Subcutaneous abdominal adipose tissue (tissue), 5 donors: ENCODE data around the gene EVI5.
"Not testable (repeated sequence)": the region's sequence is repeated elsewhere in the genome, so short reads cannot be mapped to it uniquely, and the experiment has no call there.

Experiments used
- H3K27ac ChIP-seq: one replicate; pipeline ENCODE4 v1.7.0; 2013; ENCODE audit warnings: low read depth, mild to moderate bottlenecking, inconsistent platforms, low read length, moderate library complexity
- H3K27me3 ChIP-seq, 5 donors: one replicate each; pipeline ENCODE4 v1.7.0; 2013; ENCODE audit warnings: low read length in 5 of 5, inconsistent platforms in 1 of 5; ENCODE audit not compliant: control insufficient read depth in 5 of 5, insufficient read depth in 4 of 5
- H3K36me3 ChIP-seq, 5 donors: one replicate each; pipeline ENCODE4 v1.7.0; 2013; ENCODE audit warnings: low read length in 5 of 5; ENCODE audit not compliant: control insufficient read depth in 5 of 5, insufficient read depth in 5 of 5
- H3K4me1 ChIP-seq, 5 donors: one replicate each; pipeline ENCODE4 v1.7.0; 2013; ENCODE audit warnings: low read length in 5 of 5, mild to moderate bottlenecking in 3 of 5, moderate library complexity in 1 of 5; ENCODE audit not compliant: control insufficient read depth in 5 of 5, insufficient read depth in 5 of 5
- H3K4me3 ChIP-seq, 5 donors: one replicate each; pipeline ENCODE4 v1.7.0; 2013; ENCODE audit warnings: low read length in 5 of 5, low read depth in 1 of 5
- H3K9ac ChIP-seq, 5 donors: one replicate each; pipeline ENCODE4 v1.7.0; 2013; ENCODE audit warnings: low read length in 5 of 5, mild to moderate bottlenecking in 4 of 5, moderate library complexity in 3 of 5
- H3K9me3 ChIP-seq, 5 donors: one replicate each; pipeline ENCODE4 v1.7.0; 2013; ENCODE audit warnings: low read length in 5 of 5; ENCODE audit not compliant: control insufficient read depth in 5 of 5
- donor health status: healthy.
- donor health status: healthy.
- donor health status: healthy.
- donor health status: healthy.
- donor health status: healthy.

The EVI5 gene

DNA sequence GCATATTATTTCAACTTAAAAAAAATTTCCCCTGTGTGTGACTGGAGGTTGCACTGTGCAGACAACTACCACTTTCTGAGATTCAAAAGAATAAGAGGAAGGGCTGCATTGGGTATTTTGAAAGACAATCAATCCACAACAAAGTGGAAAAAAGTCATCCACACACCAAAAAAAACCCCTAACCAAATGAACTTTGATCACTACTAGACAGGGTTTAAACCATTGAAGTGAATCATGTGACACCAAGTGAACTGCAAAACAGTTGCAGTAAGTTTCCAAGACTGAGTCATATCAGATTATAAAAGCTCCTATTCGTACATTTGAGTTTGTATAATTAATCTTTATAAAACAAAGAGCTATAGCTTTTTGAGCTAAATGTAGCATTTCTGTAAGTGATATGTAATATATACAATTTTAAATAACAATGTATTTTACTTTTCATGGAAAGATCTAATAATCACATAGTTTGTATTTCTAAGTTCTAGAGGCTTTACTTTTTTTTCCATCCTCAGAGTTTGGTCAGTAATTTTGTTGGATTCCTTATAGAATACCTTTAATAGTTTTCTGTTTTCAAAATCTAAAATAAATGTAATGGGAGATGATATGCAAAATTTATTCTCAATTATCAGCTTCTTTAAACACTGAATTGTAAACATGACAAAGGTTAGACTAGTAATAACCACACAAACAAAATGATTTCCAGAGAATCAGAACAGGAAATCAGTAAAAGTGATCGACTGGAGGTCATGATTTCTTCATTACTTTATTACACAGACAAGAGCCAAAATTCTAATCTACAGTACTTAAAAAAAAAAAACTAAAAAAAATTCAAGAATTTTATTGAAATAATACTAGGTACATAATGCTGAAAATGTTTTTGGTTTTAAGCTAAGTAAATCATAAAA, 247.7 kb downstream of the EVI5 start:
- no peaks in the 10 kb centered on the region for H3K9me3 ChIP-seq
- H3K27ac ChIP-seq, result no peak overlapping the region
- H3K4me1 ChIP-seq, result peaks cover 0 to 3% (median 2%) of the 10 kb centered on the region in 5 donors
- no peak overlapping the region for H3K4me3 ChIP-seq
- peaks cover 0 to under 1% (median 0%) of the 10 kb centered on the region in 5 donors for H3K36me3 ChIP-seq
- H3K9ac ChIP-seq, result no peak overlapping the region
- H3K27me3 ChIP-seq, result no peaks in the 10 kb centered on the region

DNA sequence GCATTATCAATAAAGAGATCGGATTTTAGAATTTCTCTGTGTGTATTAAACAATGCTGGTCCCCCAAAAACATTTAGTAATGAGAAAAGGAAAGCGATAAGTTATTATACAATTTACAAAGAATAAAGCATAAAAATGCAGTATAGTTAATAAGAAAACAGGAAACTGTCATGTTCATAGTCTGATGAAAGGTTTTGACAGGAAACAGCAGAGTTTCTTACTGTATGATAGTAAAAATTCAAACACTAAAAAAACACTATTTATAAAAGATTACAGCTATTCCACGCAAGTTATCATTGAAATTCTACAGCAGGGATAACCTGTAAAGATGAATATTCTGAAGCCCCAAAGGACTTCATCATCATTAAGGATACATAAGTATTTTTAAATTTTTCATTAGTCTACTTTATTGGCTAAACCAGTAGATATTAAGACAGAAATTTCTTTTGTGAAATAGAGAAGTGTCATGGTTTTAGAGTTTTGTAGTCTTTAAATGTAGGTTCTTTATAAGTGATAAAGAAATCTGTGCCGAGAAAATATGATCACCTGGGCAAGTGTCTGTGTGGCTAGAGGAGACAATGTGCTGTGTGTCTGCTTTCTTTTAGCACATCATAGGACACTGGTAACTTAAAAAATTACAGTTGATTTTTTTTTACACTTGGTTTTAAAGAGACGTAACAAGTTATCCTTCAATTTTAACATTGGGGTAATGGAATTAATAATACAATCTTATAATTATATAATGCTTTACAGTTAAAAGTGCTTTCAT, 248.5 kb downstream of the EVI5 start:
- Histone ChIP-seq H3K36me3 (no peaks in the 10 kb centered on the region), H3K27ac (no peak overlapping the region), H3K27me3 (no peaks in the 10 kb centered on the region), H3K9ac (no peak overlapping the region), H3K9me3 (no peaks in the 10 kb centered on the region), H3K4me3 (no peak overlapping the region), H3K4me1 (peaks cover 0 to 3% (median 2%) of the 10 kb centered on the region in 5 donors)

DNA sequence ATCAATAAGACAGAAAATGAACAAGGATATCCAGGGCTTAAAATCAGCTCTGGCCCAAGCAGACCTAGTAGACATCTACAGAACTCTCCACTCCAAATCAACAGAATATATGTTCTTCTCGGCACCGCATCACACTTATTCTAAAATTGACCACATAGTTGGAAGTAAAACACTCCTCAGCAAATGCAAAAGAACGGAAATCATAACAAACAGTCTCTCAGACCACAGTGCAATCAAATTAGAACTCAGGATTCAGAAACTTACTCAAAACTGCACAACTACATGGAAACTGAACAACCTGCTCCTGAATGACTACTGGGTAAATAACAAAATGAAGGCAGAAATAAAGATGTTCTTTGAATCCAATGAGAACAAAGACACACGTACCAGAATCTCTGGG, 252.5 kb downstream of the EVI5 start:
- not testable (repeated sequence) for H3K9ac ChIP-seq, H3K27me3 ChIP-seq, H3K4me1 ChIP-seq, H3K4me3 ChIP-seq, H3K9me3 ChIP-seq, H3K27ac ChIP-seq, H3K36me3 ChIP-seq

DNA sequence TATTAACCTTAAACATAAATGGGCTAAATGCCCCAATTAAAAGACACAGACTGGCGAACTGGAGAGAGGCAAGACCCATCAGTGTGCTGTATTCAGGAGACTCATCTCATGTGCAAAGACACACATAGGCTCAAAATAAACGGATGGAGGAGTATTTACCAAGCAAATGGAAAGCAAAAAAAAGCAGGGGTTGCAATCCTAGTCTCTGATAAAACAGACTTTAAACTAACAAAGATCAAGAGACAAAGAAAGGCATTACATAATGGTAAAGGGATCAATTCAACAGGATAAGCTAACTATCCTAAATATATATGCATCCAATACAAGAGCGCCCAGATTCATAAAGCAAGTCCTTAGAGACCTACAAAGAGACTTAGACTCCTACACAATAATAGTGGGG, 253.0 kb downstream of the EVI5 start:
- H3K9me3 ChIP-seq, H3K27me3 ChIP-seq, H3K27ac ChIP-seq, H3K36me3 ChIP-seq, H3K4me1 ChIP-seq, H3K4me3 ChIP-seq, H3K9ac ChIP-seq: not testable (repeated sequence)

DNA sequence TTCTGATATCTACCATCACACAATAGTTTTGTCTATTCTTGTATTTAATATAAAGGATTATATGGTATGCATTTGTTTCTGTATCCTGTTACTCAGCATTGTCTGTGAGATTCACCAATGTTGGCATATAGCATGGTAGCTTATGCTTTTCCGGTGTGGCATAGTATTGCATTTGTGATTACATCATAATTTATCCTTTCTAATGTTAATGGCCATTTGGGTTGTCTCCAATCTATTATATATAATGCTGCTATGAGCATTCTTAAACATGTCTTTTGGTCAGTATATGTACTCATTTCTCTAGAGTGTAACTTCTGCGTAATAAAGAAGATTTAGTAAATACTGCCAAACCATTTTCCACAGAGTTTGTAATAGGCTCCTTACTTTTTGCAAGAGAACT, 257.2 kb downstream of the EVI5 start:
- H3K4me3 ChIP-seq, result no peak overlapping the region
- H3K9me3 ChIP-seq, result no peaks in the 10 kb centered on the region
- no peaks in the 10 kb centered on the region for H3K27me3 ChIP-seq
- no peak overlapping the region for H3K9ac ChIP-seq
- no peak overlapping the region for H3K27ac ChIP-seq
- peaks cover 0 to 6% (median 3%) of the 10 kb centered on the region in 5 donors for H3K36me3 ChIP-seq
- no peaks in the 10 kb centered on the region for H3K4me1 ChIP-seq

DNA sequence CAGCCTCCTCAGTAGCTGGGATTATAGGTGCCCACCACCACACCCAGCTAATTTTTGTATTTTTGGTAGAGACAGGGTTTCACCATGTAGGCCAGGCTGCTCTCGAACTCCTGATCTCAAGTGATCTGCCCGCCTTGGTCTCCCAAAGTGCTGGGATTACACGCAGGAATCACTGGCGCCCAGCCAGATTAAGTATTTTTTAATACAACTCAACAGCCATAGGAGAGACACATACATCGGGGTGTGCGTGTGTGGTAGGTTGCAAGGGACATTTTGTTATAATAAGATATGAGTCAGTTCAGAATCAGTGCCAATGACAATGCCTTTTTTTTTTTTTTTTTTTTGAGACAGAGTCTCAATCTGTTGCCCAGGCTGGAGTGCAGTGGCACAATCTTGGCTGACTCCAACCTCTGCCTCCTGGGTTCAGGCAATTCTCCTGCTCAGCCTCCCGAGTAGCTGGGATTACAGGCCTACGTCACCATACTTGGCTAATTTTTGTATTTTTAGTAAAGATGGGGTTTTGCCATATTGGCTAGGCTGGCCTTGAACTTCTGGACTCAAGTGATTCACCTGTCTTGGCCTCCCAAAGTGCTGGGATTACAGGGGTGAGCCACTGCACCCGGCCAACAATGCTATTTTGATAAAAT, 259.8 kb downstream of the EVI5 start:
- H3K36me3 ChIP-seq, H3K4me3 ChIP-seq, H3K9ac ChIP-seq, H3K27ac ChIP-seq, H3K4me1 ChIP-seq, H3K27me3 ChIP-seq, H3K9me3 ChIP-seq: not testable (repeated sequence)

DNA sequence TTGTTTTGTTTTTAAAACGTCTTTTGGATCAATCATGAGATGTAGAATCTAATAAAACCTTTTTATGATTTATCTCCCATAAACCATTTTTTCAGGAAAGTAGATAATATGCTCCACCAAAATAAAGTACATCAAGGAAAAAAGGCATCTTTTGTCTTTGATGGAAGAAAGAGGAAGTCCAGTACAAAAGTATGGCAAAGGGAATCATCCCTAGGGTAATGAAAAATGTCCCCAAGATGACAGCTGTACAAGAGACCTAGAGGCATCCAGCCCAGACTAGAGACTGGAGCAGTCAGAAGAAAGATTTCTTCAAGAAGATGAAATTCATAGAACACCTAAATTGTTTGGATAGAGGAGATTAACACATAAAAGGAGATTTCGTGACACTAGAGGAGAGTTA, 265.9 kb downstream of the EVI5 start:
- Histone ChIP-seq H3K9ac (no peak overlapping the region), H3K4me3 (no peak overlapping the region), H3K27me3 (no peaks in the 10 kb centered on the region), H3K4me1 (no peaks in the 10 kb centered on the region), H3K9me3 (no peaks in the 10 kb centered on the region), H3K36me3 (peaks cover 0 to 5% (median 2%) of the 10 kb centered on the region in 5 donors), H3K27ac (no peak overlapping the region)

DNA sequence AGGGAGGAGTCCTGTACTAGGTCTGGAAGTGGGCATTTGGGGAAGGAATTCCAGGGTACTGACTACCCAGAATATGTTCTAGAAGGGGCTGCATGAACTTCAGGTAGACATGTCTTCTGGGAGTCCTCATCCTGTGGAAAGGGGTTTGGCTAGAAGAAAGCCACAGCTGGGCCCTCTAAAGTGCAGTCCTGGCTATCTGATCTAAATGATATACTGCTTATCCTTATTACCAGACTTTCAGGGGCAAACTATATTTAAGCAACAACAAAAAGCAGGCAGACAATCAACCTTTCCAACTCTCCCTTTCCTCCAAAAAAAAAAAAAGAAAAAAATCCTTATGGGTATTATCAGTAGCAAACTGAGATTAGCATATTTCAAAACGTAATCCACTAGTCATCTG, 268.3 kb downstream of the EVI5 start:
- H3K4me1 ChIP-seq, result no peaks in the 10 kb centered on the region
- no peaks in the 10 kb centered on the region for H3K27me3 ChIP-seq
- no peak overlapping the region for H3K9ac ChIP-seq
- H3K4me3 ChIP-seq, result no peak overlapping the region
- H3K9me3 ChIP-seq, result no peaks in the 10 kb centered on the region
- peaks cover 0 to 7% (median 2%) of the 10 kb centered on the region in 5 donors for H3K36me3 ChIP-seq
- no peak overlapping the region for H3K27ac ChIP-seq

DNA sequence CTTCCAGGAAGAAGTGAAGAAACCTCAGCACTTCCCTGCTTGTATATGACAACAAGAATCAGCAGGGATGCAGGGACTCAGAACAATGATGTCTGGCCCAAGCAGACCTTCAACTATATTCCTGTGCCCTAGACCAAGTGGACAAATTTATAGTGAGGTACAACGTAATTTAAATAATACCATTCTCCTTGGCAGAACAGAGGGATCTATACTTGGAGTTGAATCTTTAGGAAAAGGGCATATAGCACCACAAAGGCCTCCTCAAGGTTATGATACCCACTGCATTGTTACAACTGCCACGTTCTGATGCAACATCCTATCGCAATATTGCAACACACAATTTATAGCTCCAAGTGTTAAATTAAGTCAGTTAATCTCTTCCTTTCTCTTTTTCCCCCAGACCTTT, 269.1 kb downstream of the EVI5 start:
- Histone ChIP-seq H3K9me3 (no peaks in the 10 kb centered on the region), H3K4me3 (no peak overlapping the region), H3K36me3 (peaks cover 0 to 7% (median 2%) of the 10 kb centered on the region in 5 donors), H3K27ac (no peak overlapping the region), H3K27me3 (no peaks in the 10 kb centered on the region), H3K4me1 (no peaks in the 10 kb centered on the region), H3K9ac (no peak overlapping the region)

DNA sequence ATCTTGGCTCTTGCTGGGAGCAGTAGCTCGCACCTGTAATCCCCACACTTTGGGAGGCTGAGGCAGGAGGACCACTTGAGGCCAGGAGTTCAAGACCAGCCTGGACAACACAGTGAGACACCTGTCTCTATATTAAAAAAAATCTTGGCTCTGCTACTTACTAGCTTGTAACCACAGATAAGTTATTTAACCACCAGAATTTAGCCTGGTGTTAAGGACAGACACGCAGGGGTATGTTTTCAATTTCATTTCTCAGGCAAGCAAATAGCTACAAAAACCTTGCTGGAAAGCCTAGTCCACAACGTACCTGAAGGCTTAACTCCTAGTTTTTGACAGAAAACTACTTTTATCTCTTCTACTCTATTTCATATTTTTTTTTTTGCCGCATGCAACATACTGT, 273.4 kb downstream of the EVI5 start:
- no peak overlapping the region for H3K9ac ChIP-seq
- no peaks in the 10 kb centered on the region for H3K4me1 ChIP-seq
- H3K27me3 ChIP-seq, result no peaks in the 10 kb centered on the region
- H3K27ac ChIP-seq, result no peak overlapping the region
- peaks cover 0 to 4% (median 0%) of the 10 kb centered on the region in 5 donors for H3K36me3 ChIP-seq
- H3K4me3 ChIP-seq, result no peak overlapping the region
- H3K9me3 ChIP-seq, result no peaks in the 10 kb centered on the region
